HG02870 (cell line): ENCODE results near the gene PEA15.

Source experiments
- ATAC-seq: cut with Tn5 transposase; IDR thresholded peaks from one replicate; pipeline ENCODE4 v1.9.1; 2021; ENCODE audit warnings: mild to moderate bottlenecking, moderate library complexity; ENCODE audit not compliant: unreplicated experiment

PEA15 gene

DNA sequence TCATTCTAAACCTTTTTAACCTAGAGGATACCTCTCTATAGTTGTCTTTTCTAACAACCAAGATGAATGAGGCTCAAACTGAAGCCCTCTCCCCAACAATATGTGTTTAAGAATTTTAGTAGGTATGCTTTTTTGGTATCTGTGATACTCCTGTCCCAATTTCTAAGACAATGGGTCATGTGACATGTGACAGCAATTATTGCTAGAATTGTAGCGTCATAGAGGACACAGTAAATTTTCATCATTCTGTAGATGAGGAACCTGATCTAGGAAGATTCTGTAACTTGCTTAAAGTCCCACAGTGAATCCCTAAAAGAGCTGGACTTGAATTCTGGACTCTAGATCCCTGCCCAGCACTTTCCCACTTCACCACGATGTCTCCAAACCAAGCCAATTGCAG, 26.5 kb upstream of the PEA15 start:
- no peak for ATAC-seq

- no peak for ATAC-seq
Observed at GRCh38 chr1:160179336-160179735, 25.8 kb upstream of the PEA15 start.

DNA sequence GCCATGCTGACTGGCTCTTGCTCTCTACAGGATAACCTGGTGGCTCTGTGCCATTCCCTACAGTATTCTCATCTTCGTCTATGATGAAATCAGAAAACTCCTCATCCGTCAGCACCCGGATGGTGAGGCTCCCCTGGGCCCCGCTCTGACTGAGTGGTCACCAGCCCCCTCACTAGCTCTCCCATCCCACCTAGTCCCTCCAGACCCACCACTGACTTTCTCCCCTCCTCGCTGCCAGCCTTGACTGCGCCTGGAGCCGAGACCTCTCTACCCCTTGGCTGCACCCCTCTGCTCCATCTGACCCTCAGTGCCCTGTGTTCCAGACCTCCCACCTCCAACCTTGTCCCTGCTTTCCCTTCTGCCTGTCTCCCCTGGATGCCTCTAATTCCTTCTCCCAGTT, 18.9 kb upstream of the PEA15 start:
- ATAC-seq, result no peak

GRCh38 chr1:160186729-160187128, 18.5 kb upstream of the PEA15 start:
- ATAC-seq, result no peak

DNA sequence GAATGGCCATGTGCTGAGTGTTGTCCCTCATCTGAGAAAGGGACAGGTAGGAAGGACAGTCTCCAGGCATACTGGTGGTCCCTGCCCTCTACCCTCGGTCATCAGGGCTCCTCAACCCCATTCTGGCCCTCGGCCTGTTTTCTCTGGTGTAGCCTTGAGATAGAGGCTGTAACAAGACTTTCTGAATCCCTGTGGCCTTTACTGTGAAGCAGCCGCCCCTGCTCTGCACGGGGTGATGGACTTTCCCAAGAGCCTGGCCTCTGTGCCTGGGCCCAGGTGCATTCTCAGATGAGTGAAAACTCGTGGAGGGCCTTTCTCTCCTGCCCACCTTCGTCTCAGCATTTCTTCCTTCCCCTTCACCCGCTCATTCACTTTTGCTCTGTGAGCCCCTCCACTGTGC, 17.8 kb upstream of the PEA15 start:
- no peak for ATAC-seq

- no peak for ATAC-seq
Observed at GRCh38 chr1:160188341-160188740, 16.8 kb upstream of the PEA15 start.

- ATAC-seq, result no peak
Observed at GRCh38 chr1:160189649-160190625, 15.2 kb upstream of the PEA15 start, which contains the start of gene CASQ1. Gene CASQ1 (plus strand): TSS chr1:160190575. CDS start chr1:160190752, 177 bp downstream.

DNA sequence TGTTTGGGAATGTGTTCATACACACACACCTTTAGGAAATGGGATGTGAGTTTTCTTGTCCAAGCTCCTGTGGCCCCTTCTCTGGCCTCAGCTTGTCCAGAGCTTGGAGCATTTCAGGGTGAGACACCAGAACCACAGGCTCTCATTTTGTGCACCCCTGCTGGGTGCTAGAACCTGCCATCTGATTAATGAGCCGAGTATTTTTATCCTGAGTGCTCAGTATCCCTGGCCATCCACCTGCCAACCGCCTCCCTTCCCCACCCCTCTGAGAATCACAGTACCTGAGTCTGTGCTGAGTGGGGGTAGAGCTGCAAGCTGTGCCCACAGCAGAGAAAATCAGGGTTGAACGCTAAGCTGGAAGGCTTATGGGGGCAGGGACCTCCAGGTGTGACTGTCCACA, 13.4 kb upstream of the PEA15 start:
- ATAC-seq, result no peak

- no peak for ATAC-seq
Observed at GRCh38 chr1:160192234-160192633, 12.9 kb upstream of the PEA15 start.

DNA sequence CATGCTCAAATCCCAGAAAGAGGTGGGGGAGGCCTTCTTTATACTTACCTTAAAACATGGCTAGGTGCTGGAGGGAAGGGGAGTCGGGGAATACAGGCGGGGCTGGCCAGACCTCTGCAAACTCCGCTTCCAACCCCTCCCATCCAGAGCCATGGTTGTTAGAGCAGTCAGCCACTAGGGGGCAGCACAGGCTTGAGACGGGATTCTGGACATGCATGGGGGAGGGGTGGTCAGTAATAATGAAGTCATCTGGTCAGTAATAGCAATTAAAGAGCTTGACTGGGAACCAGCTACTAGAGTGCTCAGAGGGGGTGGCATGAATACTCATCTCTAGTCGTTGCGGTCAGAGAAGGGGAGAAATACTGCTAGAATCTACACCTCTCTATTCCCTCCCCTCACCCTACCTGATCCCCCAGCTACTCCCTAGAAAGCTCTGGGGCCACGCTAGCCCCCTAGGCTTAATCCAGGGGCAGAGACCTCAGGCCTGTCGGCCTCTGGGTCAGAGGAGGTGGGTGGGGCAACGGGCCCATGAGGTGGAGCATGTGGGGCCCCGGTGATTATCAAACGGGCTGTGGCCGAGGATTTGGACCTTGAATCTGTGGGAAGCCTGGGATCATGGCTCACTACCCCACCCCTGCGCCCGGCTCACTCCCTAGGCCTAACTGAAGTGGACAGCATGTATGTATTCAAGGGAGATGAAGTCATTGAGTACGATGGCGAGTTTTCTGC, 11.9 kb upstream of the PEA15 start:
- ATAC-seq, result no peak

DNA sequence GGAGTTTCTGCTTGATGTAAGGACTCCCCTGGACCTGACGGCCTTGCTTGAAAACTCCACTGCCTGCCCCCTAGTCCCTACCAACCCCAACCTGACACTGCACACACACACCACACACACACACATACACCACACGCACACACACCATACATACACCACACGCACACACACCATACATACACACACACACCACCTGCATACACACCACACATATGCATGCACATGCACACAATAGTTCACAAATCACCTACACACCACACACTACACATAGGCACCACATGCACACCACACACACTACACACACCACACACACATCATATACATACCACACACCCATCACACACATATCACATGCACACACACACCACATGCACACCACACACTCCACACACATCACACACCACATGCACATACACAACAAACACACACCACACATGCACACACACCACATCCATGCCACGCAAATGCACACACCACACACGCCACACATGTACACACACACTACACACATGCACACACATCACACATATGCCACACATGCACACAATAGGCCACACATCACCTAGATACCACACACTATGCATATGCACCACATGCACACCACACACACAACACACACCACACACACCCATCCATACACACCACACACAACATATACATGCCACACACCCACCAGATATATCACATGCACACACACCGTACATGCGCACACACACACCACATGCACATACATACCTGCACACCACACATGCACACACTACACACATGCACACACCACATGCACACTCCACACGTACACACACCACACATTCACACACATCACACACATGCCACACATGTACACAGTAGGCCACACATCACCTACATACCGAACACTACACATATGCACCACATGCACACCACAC, 11.1 kb upstream of the PEA15 start:
- ATAC-seq, result no peak

DNA sequence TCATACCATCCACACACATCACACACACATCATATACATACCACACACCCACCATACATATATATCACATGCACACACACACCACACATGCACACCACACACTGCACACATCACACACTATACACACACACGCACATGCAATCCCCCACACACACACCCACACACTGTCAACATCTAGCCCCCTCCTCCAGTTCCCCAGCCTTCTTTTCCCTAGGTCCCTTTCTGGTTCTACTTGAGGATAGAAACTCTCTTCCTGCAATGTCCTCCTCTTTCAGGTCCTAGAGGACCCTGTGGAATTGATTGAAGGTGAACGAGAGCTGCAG, 10.5 kb upstream of the PEA15 start:
- no peak for ATAC-seq

DNA sequence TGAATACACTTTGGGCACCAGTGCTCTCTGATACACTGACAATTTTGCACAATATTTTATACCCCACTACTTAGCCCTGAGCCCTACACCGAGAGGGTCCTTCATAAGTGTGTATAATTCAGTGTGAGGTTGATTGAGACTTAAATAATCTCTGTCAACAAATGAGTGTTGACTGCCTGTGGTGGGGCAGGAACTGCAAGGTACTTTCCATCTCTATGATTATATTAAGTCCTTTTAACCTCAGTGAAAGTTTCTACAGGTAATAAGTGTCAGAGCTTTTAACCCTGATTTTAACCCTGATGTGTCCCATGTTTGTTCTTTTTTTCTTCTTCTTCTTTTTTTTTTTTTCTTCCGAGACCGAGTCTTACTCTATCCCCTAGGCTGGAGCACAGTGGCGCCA, 9.0 kb upstream of the PEA15 start:
- ATAC-seq, result no peak

- no peak for ATAC-seq
Observed at GRCh38 chr1:160197231-160197630, 8.0 kb upstream of the PEA15 start.

DNA sequence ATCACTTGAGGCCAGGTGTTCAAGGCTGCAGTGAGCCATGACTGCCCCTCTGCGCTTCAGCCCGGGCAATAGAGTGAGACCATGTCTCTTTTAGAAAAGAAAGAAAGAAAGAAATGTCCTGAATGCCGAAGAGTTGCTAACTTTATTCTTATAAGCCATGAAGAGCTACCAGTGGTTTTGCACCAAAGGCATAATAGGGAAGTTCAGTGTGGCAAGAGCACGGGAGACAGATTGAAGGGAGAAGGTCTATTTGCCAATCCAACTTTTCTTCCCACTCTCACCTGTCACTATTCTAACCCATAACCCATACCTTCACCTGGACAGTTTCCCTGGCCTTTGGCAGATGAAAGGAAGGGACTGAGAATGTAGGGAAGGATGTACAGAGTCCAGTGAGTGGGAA, 4.4 kb upstream of the PEA15 start:
- ATAC-seq, result no peak

DNA sequence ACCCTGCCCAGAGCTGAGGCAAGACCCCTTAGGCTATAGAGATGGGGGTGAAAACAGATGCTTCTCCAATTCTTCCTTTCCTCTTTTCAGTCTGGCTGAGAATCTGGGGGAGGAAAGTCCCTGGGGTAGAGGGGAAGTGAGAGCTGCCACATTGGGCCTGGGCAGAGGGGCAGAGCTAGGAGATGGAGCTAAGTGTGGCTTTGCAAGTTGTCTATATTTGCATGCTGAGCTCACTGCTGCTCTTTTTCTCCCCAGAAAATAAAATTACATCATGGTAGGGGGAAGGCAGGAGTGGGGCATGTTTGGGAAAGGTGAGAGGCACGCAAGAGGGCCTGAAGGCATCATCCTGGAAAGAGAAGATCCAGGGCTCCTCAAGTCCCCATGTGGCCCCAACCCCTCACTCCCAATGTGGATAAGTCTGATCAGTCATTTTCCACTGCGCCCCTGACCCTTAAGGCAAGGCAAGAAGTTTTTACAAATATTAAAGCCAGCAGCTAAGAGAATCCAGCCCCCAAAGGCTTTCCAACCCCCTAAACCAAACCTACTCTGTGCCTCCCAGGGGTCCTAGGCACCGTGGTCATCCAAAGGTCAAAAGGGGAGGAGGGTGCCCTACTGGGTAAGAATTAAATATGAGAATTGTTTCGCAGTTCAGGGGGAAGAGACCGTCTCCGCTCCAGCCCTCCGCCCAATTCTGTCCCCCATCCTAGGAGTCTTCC, 500 bp upstream of the PEA15 start:
- ATAC-seq, result peak; percentile 52

- no peak for ATAC-seq
Observed at GRCh38 chr1:160206036-160206389, 829 bp downstream of the PEA15 start.

DNA sequence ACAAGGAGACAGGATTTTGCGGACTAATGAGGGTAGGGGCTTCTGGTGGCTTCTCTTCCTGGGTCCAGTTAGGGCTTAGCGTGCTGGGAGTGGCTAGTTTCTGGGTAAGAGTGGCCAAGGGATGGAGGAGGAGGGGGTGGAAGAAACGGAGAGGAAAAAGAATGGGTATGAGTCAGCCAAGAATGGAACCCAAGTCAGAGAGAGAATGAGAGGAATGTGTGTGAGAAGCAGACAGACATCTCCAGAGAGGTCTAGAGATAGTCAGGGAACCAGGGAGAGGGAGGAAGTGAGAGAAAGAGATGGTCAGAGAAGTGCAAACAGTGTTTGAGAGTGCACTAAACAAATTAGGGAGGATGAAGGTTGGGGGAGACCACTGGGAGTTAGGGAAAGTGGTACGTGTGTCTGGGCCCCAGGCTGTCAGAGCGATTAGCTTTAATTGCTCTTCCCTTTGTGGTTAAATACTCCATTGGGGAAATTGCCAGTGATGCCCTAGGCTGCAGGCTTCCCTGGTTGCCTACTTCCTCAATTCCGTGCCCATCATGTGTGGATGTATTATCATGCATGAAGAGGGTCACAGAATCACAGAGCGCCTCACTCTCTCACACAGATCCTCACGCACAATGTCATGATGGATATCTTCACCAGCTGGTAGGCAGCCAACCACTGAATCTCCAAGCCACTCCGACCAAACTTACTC, 1.4 kb downstream of the PEA15 start:
- ATAC-seq, result no peak

DNA sequence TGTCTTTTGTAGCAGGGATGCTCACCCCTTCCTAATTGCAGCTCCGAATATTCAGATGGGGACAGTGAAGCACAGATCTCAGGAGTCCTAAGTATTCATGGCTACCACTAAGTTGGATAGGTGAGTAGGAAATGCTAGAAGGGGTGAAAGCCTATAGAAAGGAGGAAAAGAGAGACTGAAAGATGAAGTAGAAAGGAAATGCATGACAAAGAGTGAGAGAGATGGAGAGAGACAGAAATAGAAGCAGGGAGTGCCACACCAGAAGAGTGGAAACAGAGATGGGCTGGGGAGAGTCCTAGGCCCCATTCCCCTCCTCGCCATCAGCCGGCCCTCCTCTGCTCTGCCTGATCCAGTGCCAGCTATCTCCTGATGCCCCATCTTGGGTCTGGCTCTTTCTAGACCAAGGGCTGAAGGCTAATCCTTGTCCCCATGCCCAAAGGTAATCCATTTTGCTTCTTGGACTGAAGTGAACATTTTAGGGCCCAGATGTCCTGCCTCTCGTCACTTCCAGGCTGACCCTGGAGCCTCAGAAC, 2.0 kb downstream of the PEA15 start:
- ATAC-seq, result no peak
